NCI-H524 (cell line): Measurements from ENCODE around the gene AGPAT2.

Experiments
- DNase-seq, 2 experiments: peaks; one replicate each; lab custom pipeline; 2025; lab: John Stamatoyannopoulos, UW

AGPAT2 gene

GRCh38 chr9:136625101-136626065, 61.9 kb downstream of the AGPAT2 start:
- DNase-seq = peak; percentile 26 to 55

- DNase-seq = no peak
Observed at GRCh38 chr9:136624184-136624951, 62.9 kb downstream of the AGPAT2 start.

DNA sequence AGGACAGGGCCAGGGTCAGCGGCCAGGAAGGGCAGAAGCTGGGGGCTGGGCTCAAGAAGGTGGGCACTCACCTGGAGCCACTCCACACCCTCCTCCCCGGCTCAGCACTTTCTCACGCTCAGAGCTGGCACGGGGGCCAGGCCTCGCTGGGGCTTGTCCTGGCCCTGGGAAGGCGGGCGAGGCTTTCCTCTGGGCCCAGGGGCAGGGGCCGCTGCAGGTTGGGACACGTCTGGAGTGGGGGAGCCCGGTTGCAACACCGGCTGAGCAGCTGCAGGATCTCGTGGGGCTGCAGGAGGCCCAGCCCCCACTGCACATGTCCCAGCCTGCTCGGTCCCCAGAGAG, 63.4 kb downstream of the AGPAT2 start:
- no peak for DNase-seq
